SK-N-MC (cell line): ENCODE results near the gene MYO10.

ENCODE experiments used
- EZH2 ChIP-seq: fragments of 200-600 bp; sonication (generic); IDR thresholded peaks from one replicate; pipeline ENCODE4 v1.6.1; 2017; ENCODE audit warnings: antibody characterized with exemption
- FOXP2 ChIP-seq: optimal IDR thresholded peaks from 2 replicates; pipeline ENCODE3; 2011; ENCODE audit warnings: mild to moderate bottlenecking, moderate library complexity; ENCODE audit not compliant: insufficient read depth; ENCODE audit errors: extremely low read length, control extremely low read depth
- POLR2AphosphoS5 ChIP-seq: IDR thresholded peaks from 2 replicates; pipeline ENCODE4 v1.6.1; 2012; ENCODE audit warnings: mild to moderate bottlenecking, low read depth, low read length, borderline replicate concordance

GRCh38 chr5:16656561-16657191 lies 279.4 kb downstream of the MYO10 start:
- TF ChIP-seq EZH2, result no peak
- no peak for TF ChIP-seq POLR2AphosphoS5
- TF ChIP-seq FOXP2, result no peak
